Endodermal cell (in vitro differentiated cells): ENCODE measurements around the gene POLRMT. TPM values are rescaled to one million over a fixed set of nuclear protein-coding genes. Genes with fewer than 3 reads are reported as not detected.

Experiments used
- DNase-seq: peaks from one replicate; pipeline ENCODE4 v3.0.0-alpha.2; 2017
- H3K27ac ChIP-seq: 2 replicates; pipeline ENCODE4 v1.5.1; 2013; ENCODE audit warnings: mild to moderate bottlenecking, low read depth, low read length, moderate library complexity
- H3K27me3 ChIP-seq: 2 replicates; pipeline ENCODE4 v1.6.1; 2013; ENCODE audit warnings: mild to moderate bottlenecking, low read length, moderate library complexity; ENCODE audit not compliant: insufficient read depth, control insufficient read depth, poor library complexity, severe bottlenecking
- H3K36me3 ChIP-seq: 2 replicates; pipeline ENCODE4 v1.7.0; 2013; ENCODE audit warnings: mild to moderate bottlenecking, low read length, moderate library complexity; ENCODE audit not compliant: control insufficient read depth, insufficient read depth
- H3K4me1 ChIP-seq: one replicate; pipeline ENCODE4 v1.7.0; 2013; ENCODE audit warnings: low read length; ENCODE audit not compliant: control insufficient read depth, insufficient read depth
- H3K4me3 ChIP-seq: 2 replicates; pipeline ENCODE4 v1.5.1; 2013; ENCODE audit warnings: mild to moderate bottlenecking, low read length, moderate library complexity
- H3K9ac ChIP-seq: 2 replicates; pipeline ENCODE4 v1.6.1; 2013; ENCODE audit warnings: mild to moderate bottlenecking, low read length, moderate library complexity; ENCODE audit not compliant: poor library complexity, severe bottlenecking; ENCODE audit errors: extremely low read depth
- H3K9me3 ChIP-seq: 2 replicates; pipeline ENCODE4 v1.6.1; 2013; ENCODE audit warnings: mild to moderate bottlenecking, low read length, moderate library complexity; ENCODE audit not compliant: control insufficient read depth
- H3K27ac Mint-ChIP-seq: 2 replicates; pipeline ENCODE4 v1.8.0; 2020; ENCODE audit warnings: mixed read lengths
- H3K27me3 Mint-ChIP-seq: 2 replicates; pipeline ENCODE4 v1.8.0; 2021; ENCODE audit warnings: mild to moderate bottlenecking, mixed read lengths; ENCODE audit not compliant: insufficient read depth
- H3K36me3 Mint-ChIP-seq: 2 replicates; pipeline ENCODE4 v1.8.0; 2020; ENCODE audit warnings: low read depth, mixed read lengths
- H3K4me1 Mint-ChIP-seq: 2 replicates; pipeline ENCODE4 v1.8.0; 2020; ENCODE audit warnings: mixed read lengths
- H3K4me3 Mint-ChIP-seq: 2 replicates; pipeline ENCODE4 v1.8.0; 2020; ENCODE audit warnings: mild to moderate bottlenecking, moderate library complexity, mixed read lengths
- H3K9me3 Mint-ChIP-seq: 2 replicates; pipeline ENCODE4 v1.8.0; 2020; ENCODE audit warnings: mild to moderate bottlenecking, mixed read lengths
- CTCF ChIP-seq: fragments of 200-600 bp; sonication (generic); conservative IDR thresholded peaks from 2 replicates; pipeline ENCODE4 v1.5.0; 2021; ENCODE audit warnings: antibody characterized with exemption, mild to moderate bottlenecking
- WGBS, 2 experiments: methylation state at CpG; one replicate each; pipeline versions ENCODE4 v1.1.5 to v1.1.7; 2013; ENCODE audit warnings: missing lambda C conversion rate in 2 of 2, mixed read lengths in 1 of 2; ENCODE audit not compliant: insufficient coverage in 1 of 2, insufficient read length in 1 of 2; 5-methylcytosine and 5-hydroxymethylcytosine counted together
- total RNA-seq, 2 donors: library from RNA; stranded (reverse); fragmentation: NEBNext Ultra II Directional in 1 of 2; extraction: Animal tissue kit (Norgen Biotek cat#: 25700) in 1 of 2; gene quantifications; 2 replicates in 1 of 2; 3 replicates in 1 of 2; pipeline ENCODE4 v1.2.1, GENCODE V29; 2021

The POLRMT gene
- total RNA-seq, 2 donors from 2014 or later = 76.6 to 86.4 TPM

- Histone ChIP-seq H3K4me3 (no peak overlapping the region), H3K9me3 (no peaks in the 10 kb centered on the region), H3K4me1 (no peaks in the 10 kb centered on the region), H3K27ac (no peak overlapping the region), H3K9ac (no peak overlapping the region), H3K27me3 (peaks cover 19% of the 10 kb centered on the region), H3K36me3 (no peaks in the 10 kb centered on the region)
- Mint-ChIP-seq H3K4me3 (no peak overlapping the region), H3K36me3 (no peaks in the 10 kb centered on the region), H3K27ac (no peak overlapping the region), H3K27me3 (peaks cover 18% of the 10 kb centered on the region), H3K4me1 (no peaks in the 10 kb centered on the region), H3K9me3 (peaks cover 15% of the 10 kb centered on the region)
- no peak for TF ChIP-seq CTCF
- DNase-seq = no peak
- 77 to 85% methylated on average over 13 to 18 of the region's 18 CpGs for WGBS, 2 experiments
Measured at GRCh38 chr19:597406-598315, 35.7 kb downstream of the POLRMT start.

GRCh38 chr19:596263-596655 lies 37.1 kb downstream of the POLRMT start:
- no peak overlapping the region for H3K4me3 Mint-ChIP-seq
- peaks cover 27% of the 10 kb centered on the region for H3K27me3 Mint-ChIP-seq
- no peaks in the 10 kb centered on the region for H3K4me1 ChIP-seq
- no peaks in the 10 kb centered on the region for H3K4me1 Mint-ChIP-seq
- H3K9me3 Mint-ChIP-seq = peaks cover 6% of the 10 kb centered on the region
- no peak overlapping the region for H3K9ac ChIP-seq
- 94 to 95% methylated on average over 9 to 16 of the region's 16 CpGs for WGBS, 2 experiments
- no peaks in the 10 kb centered on the region for H3K9me3 ChIP-seq
- H3K4me3 ChIP-seq = no peak overlapping the region
- no peaks in the 10 kb centered on the region for H3K36me3 Mint-ChIP-seq
- no peak for DNase-seq
- peaks cover 33% of the 10 kb centered on the region for H3K27me3 ChIP-seq
- TF ChIP-seq CTCF = no peak
- H3K27ac Mint-ChIP-seq = no peak overlapping the region
- H3K27ac ChIP-seq = no peak overlapping the region
- H3K36me3 ChIP-seq = no peaks in the 10 kb centered on the region

- H3K36me3 ChIP-seq = no peaks in the 10 kb centered on the region
- Mint-ChIP-seq H3K27me3 (peaks cover 32% of the 10 kb centered on the region), H3K27ac (no peak overlapping the region), H3K4me3 (no peak overlapping the region), H3K9me3 (no peaks in the 10 kb centered on the region), H3K4me1 (no peaks in the 10 kb centered on the region), H3K36me3 (no peaks in the 10 kb centered on the region)
- no peak overlapping the region for H3K27ac ChIP-seq
- H3K27me3 ChIP-seq = peaks cover 40% of the 10 kb centered on the region
- H3K9ac ChIP-seq = no peak overlapping the region
- DNase-seq = no peak
- no peaks in the 10 kb centered on the region for H3K9me3 ChIP-seq
- H3K4me1 ChIP-seq = no peaks in the 10 kb centered on the region
- WGBS, 2 experiments = 85 to 87% methylated on average over 31 to 42 of the region's 42 CpGs
- H3K4me3 ChIP-seq = no peak overlapping the region
- TF ChIP-seq CTCF = no peak
Measured at GRCh38 chr19:595326-596262, 37.7 kb downstream of the POLRMT start.
